Neural cell (in vitro differentiated cells): ENCODE measurements around the gene BCKDHB. TPM values are rescaled to one million over a fixed set of nuclear protein-coding genes. Genes with fewer than 3 reads are reported as not detected.

ENCODE experiments used
- H2AFZ ChIP-seq: fragments of 200-600, 300-800 bp; sonication (generic), shearing (Covaris generic); 2 replicates; pipeline ENCODE4 v1.6.0; 2014; ENCODE audit warnings: low read depth, mild to moderate bottlenecking, antibody characterized with exemption, low read length, moderate library complexity
- H3F3A ChIP-seq: fragments of 200-600 bp; shearing (Covaris generic); 2 replicates; pipeline ENCODE4 v1.6.1; 2016; ENCODE audit warnings: mild to moderate bottlenecking, moderate library complexity, mixed read lengths, antibody characterized with exemption, low read length; ENCODE audit not compliant: insufficient read depth, poor library complexity, severe bottlenecking
- H3K27ac ChIP-seq: fragments of 200-600, 300-800 bp; sonication (generic), shearing (Covaris generic); 2 replicates; pipeline ENCODE4 v1.5.1; 2014; ENCODE audit warnings: mild to moderate bottlenecking, low read length, moderate library complexity
- H3K27me3 ChIP-seq: fragments of 300-800, 200-600 bp; sonication (generic), shearing (Covaris generic); 2 replicates; pipeline ENCODE4 v1.6.0; 2014; ENCODE audit warnings: mild to moderate bottlenecking, low read depth, low read length, moderate library complexity; ENCODE audit not compliant: insufficient read depth
- H3K36me3 ChIP-seq: fragments of 300-800, 200-600 bp; sonication (generic), shearing (Covaris generic); 2 replicates; pipeline ENCODE4 v1.5.1; 2014; ENCODE audit warnings: mild to moderate bottlenecking, antibody characterized with exemption, low read length, moderate library complexity; ENCODE audit not compliant: insufficient read depth
- H3K4me2 ChIP-seq: fragments of 300-800, 200-600 bp; sonication (generic), shearing (Covaris generic); 2 replicates; pipeline ENCODE4 v1.6.0; 2014; ENCODE audit warnings: mild to moderate bottlenecking, low read length
- H3K4me3 ChIP-seq: fragments of 300-800, 200-600 bp; sonication (generic), shearing (Covaris generic); 2 replicates; pipeline ENCODE4 v1.5.1; 2014; ENCODE audit warnings: mild to moderate bottlenecking, low read length, moderate library complexity
- H3K79me2 ChIP-seq: fragments of 200-600 bp; shearing (Covaris generic); replicated peaks from 2 replicates; pipeline ENCODE4 v1.6.0; 2014; ENCODE audit warnings: mild to moderate bottlenecking, low read length, moderate library complexity; ENCODE audit not compliant: insufficient read depth
- H3K9ac ChIP-seq: fragments of 300-800, 200-600 bp; sonication (generic), shearing (Covaris generic); 2 replicates; pipeline ENCODE4 v1.6.1; 2016; ENCODE audit warnings: mild to moderate bottlenecking, low read length, mixed read lengths
- H3K9me2 ChIP-seq: fragments of 200-600 bp; shearing (Covaris generic); 2 replicates; pipeline ENCODE4 v1.6.1; 2016; ENCODE audit warnings: mild to moderate bottlenecking, low read length, mixed read lengths; ENCODE audit not compliant: insufficient read depth
- H3K9me3 ChIP-seq: fragments of 200-600, 300-800 bp; sonication (generic), shearing (Covaris generic); 2 replicates; pipeline ENCODE4 v1.6.1; 2016; ENCODE audit warnings: mild to moderate bottlenecking, mixed run types, low read length, moderate library complexity, mixed read lengths
- H4K20me1 ChIP-seq: fragments of 200-600 bp; shearing (Covaris generic); 2 replicates; pipeline ENCODE4 v1.6.1; 2016; ENCODE audit warnings: mild to moderate bottlenecking, mixed run types; ENCODE audit not compliant: insufficient read depth
- EP300 ChIP-seq: fragments of 450-650 bp; conservative IDR thresholded peaks from 2 replicates; pipeline ENCODE4 v1.6.1; 2014; ENCODE audit warnings: antibody characterized with exemption, mild to moderate bottlenecking, moderate library complexity; ENCODE audit not compliant: poor library complexity, severe bottlenecking
- EZH2 ChIP-seq: fragments of 200-600, 300-800 bp; shearing (Covaris generic), sonication (generic); IDR thresholded peaks from 2 replicates; pipeline ENCODE4 v1.6.1; 2014; ENCODE audit warnings: antibody characterized with exemption, low read length, borderline replicate concordance, mild to moderate bottlenecking; ENCODE audit not compliant: insufficient read depth, poor library complexity, severe bottlenecking
- MXI1 ChIP-seq: fragments of 450-650 bp; conservative IDR thresholded peaks from 2 replicates; pipeline ENCODE4 v1.6.1; 2014; ENCODE audit warnings: antibody characterized with exemption, mild to moderate bottlenecking; ENCODE audit not compliant: poor library complexity, severe bottlenecking
- POLR2AphosphoS5 ChIP-seq: IDR thresholded peaks from 2 replicates; pipeline ENCODE4 v1.6.1; 2012
- RAD21 ChIP-seq: fragments of 450-650 bp; conservative IDR thresholded peaks from 2 replicates; pipeline ENCODE4 v1.6.1; 2014; ENCODE audit warnings: antibody characterized with exemption, mild to moderate bottlenecking, moderate library complexity
- REST ChIP-seq: IDR thresholded peaks from 2 replicates; pipeline ENCODE4 v1.6.1; 2012; ENCODE audit warnings: borderline replicate concordance
- SMC3 ChIP-seq: fragments of 450-650 bp; conservative IDR thresholded peaks from 2 replicates; pipeline ENCODE4 v1.6.1; 2014; ENCODE audit warnings: antibody characterized with exemption, mild to moderate bottlenecking, moderate library complexity; ENCODE audit not compliant: poor library complexity
- TAF1 ChIP-seq: IDR thresholded peaks from 2 replicates; pipeline ENCODE4 v1.6.1; 2012; ENCODE audit warnings: low read depth
- polyA plus RNA-seq: library from polyadenylated mRNA; depleted of rRNA; stranded (reverse); fragments of >200 nt; gene quantifications from 2 replicates; pipeline ENCODE4 v1.2.3, GENCODE V29; 2014
- TF ChIP-seq, protein P1 (sequence below): fragments of 450-650 bp; IDR thresholded peaks from 2 replicates; pipeline ENCODE4 v1.5.1; 2014; ENCODE audit warnings: antibody characterized with exemption, mild to moderate bottlenecking, moderate library complexity; ENCODE audit not compliant: poor library complexity, severe bottlenecking

BCKDHB gene
- polyA plus RNA-seq, 1 donor from 2014 or later, result 16.1 TPM

- Histone ChIP-seq H3K9me3 (no peaks in the 10 kb centered on the region), H3K79me2 (no peaks in the 10 kb centered on the region), H4K20me1 (no peaks in the 10 kb centered on the region), H3K27ac (no peak overlapping the region), H3K36me3 (no peaks in the 10 kb centered on the region), H3K27me3 (no peaks in the 10 kb centered on the region), H3K4me3 (no peak overlapping the region), H3F3A (no peaks in the 10 kb centered on the region), H3K9me2 (no peaks in the 10 kb centered on the region), H2AFZ (no peak overlapping the region), H3K4me2 (no peak overlapping the region), H3K9ac (no peak overlapping the region)
- TF ChIP-seq SMC3 (no peak), POLR2AphosphoS5 (no peak), TAF1 (no peak), EZH2 (no peak), RAD21 (no peak), MXI1 (no peak), EP300 (no peak), REST (no peak)
- TF ChIP-seq, protein P1, sequence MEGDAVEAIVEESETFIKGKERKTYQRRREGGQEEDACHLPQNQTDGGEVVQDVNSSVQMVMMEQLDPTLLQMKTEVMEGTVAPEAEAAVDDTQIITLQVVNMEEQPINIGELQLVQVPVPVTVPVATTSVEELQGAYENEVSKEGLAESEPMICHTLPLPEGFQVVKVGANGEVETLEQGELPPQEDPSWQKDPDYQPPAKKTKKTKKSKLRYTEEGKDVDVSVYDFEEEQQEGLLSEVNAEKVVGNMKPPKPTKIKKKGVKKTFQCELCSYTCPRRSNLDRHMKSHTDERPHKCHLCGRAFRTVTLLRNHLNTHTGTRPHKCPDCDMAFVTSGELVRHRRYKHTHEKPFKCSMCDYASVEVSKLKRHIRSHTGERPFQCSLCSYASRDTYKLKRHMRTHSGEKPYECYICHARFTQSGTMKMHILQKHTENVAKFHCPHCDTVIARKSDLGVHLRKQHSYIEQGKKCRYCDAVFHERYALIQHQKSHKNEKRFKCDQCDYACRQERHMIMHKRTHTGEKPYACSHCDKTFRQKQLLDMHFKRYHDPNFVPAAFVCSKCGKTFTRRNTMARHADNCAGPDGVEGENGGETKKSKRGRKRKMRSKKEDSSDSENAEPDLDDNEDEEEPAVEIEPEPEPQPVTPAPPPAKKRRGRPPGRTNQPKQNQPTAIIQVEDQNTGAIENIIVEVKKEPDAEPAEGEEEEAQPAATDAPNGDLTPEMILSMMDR, result no peak
Measured at GRCh38 chr6:80165819-80166218, 59.3 kb downstream of the BCKDHB start.

- Histone ChIP-seq H3K27ac (no peak overlapping the region), H3K79me2 (no peaks in the 10 kb centered on the region)
Measured at GRCh38 chr6:80170433-80170832, 64.0 kb downstream of the BCKDHB start.

More at GRCh38 chr6:80170433-80170832, 64.0 kb downstream of the BCKDHB start:
- H2AFZ ChIP-seq, result no peak overlapping the region
- H3K9me2 ChIP-seq, result no peaks in the 10 kb centered on the region
- no peaks in the 10 kb centered on the region for H4K20me1 ChIP-seq
- no peaks in the 10 kb centered on the region for H3K9me3 ChIP-seq
- no peak overlapping the region for H3K4me3 ChIP-seq
- H3K36me3 ChIP-seq, result no peaks in the 10 kb centered on the region
- no peaks in the 10 kb centered on the region for H3F3A ChIP-seq
- TF ChIP-seq EP300 (no peak), TAF1 (no peak), EZH2 (no peak), POLR2AphosphoS5 (no peak), REST (no peak), MXI1 (no peak), RAD21 (no peak), SMC3 (no peak)
- TF ChIP-seq, protein P1, result no peak
- H3K9ac ChIP-seq, result no peak overlapping the region
- no peak overlapping the region for H3K4me2 ChIP-seq
- no peaks in the 10 kb centered on the region for H3K27me3 ChIP-seq
